H1 (cell line): Measurements from ENCODE around the gene SLC30A5. TPM values are rescaled to one million over a fixed set of nuclear protein-coding genes. Genes with fewer than 3 reads are reported as not detected.

ENCODE experiments used
- CTCF ChIA-PET: fragments of 300-600 bp; sonication (Branson Sonifier 250); formaldehyde crosslinking; loops from one replicate; lab custom pipeline; 2021; ENCODE audit not compliant: partially characterized antibody; lab: Charles Lee
- POLR2A ChIA-PET: fragments of 300-600 bp; sonication (Branson Sonifier 250); formaldehyde crosslinking; loops from one replicate; lab custom pipeline; 2021; ENCODE audit warnings: inconsistent platforms; ENCODE audit not compliant: partially characterized antibody; lab: Charles Lee
- DNase-seq, 2 experiments: peaks; one replicate each; pipeline versions ENCODE4 v3.0.0 to v3.0.0-alpha.2; 2010 to 2022; ENCODE audit warnings: low spot score in 2 of 2, low read depth in 1 of 2, mixed read lengths in 1 of 2
- FAIRE-seq: peaks from 2 replicates; lab custom pipeline; 2011; peaks lifted over from hg19 to GRCh38; lab: Jason Lieb, UNC
- H2AFZ ChIP-seq: 2 replicates; pipeline ENCODE4 v1.8.1; 2012; ENCODE audit warnings: low read length, inconsistent platforms
- H2AK5ac ChIP-seq: 2 replicates; pipeline ENCODE4 v1.6.1; 2013; ENCODE audit warnings: low read depth, low read length
- H2BK120ac ChIP-seq: replicated peaks from 2 replicates; pipeline ENCODE3; 2013; ENCODE audit warnings: low read depth, low read length, inconsistent platforms
- H2BK12ac ChIP-seq: 2 replicates; pipeline ENCODE4 v1.6.1; 2013; ENCODE audit warnings: low read depth, low read length
- H2BK15ac ChIP-seq: 2 replicates; pipeline ENCODE4 v1.6.1; 2013; ENCODE audit warnings: low read length
- H2BK20ac ChIP-seq: 2 replicates; pipeline ENCODE4 v1.6.1; 2013; ENCODE audit warnings: low read length
- H2BK5ac ChIP-seq: 2 replicates; pipeline ENCODE4 v1.6.1; 2013; ENCODE audit warnings: low read depth, low read length
- H3K14ac ChIP-seq: 2 replicates; pipeline ENCODE4 v1.6.1; 2013; ENCODE audit warnings: inconsistent platforms; ENCODE audit not compliant: insufficient read length
- H3K18ac ChIP-seq: 2 replicates; pipeline ENCODE4 v1.6.1; 2013; ENCODE audit warnings: low read length; ENCODE audit errors: extremely low read depth
- H3K23ac ChIP-seq: 2 replicates; pipeline ENCODE4 v1.6.1; 2013; ENCODE audit warnings: inconsistent platforms; ENCODE audit not compliant: insufficient read length
- H3K23me2 ChIP-seq: 2 replicates; pipeline ENCODE4 v1.6.1; 2013; ENCODE audit warnings: low read depth, low read length
- H3K27ac ChIP-seq: 2 replicates; pipeline ENCODE4 v1.6.1; 2011; ENCODE audit warnings: low read depth, low read length, inconsistent platforms
- H3K27me3 ChIP-seq, 4 experiments: replicated peaks in 1 of 4; 1 replicate in 1 of 4; 2 replicates in 3 of 4; pipeline versions ENCODE4 v1.6.1 to v1.8.1; 2011 to 2013; ENCODE audit warnings: low read length in 3 of 4, mild to moderate bottlenecking in 3 of 4, inconsistent platforms in 2 of 4, mixed read lengths in 2 of 4, moderate library complexity in 1 of 4; ENCODE audit not compliant: control insufficient read depth in 3 of 4, insufficient read depth in 3 of 4; ENCODE audit errors: extremely low read depth in 1 of 4
- H3K36me3 ChIP-seq, 4 experiments: 2 replicates each; pipeline versions ENCODE4 v1.6.1 to v1.8.1; 2011 to 2013; ENCODE audit warnings: mild to moderate bottlenecking in 4 of 4, low read length in 3 of 4, moderate library complexity in 2 of 4, control low read depth in 1 of 4, inconsistent platforms in 1 of 4; ENCODE audit not compliant: insufficient read depth in 4 of 4, control insufficient read depth in 2 of 4
- H3K4ac ChIP-seq: replicated peaks from 2 replicates; pipeline ENCODE3; 2013; ENCODE audit warnings: low read length, low read depth, mixed read lengths, inconsistent platforms; ENCODE audit not compliant: insufficient read length
- H3K4me1 ChIP-seq, 4 experiments: replicated peaks in 1 of 4; 1 replicate in 1 of 4; 2 replicates in 3 of 4; pipeline versions ENCODE4 v1.6.1 to v1.8.1; 2011 to 2013; ENCODE audit warnings: low read length in 3 of 4, inconsistent platforms in 2 of 4, mixed read lengths in 1 of 4; ENCODE audit not compliant: insufficient read depth in 4 of 4, control insufficient read depth in 3 of 4
- H3K4me2 ChIP-seq, 2 experiments: 2 replicates each; pipeline versions ENCODE4 v1.6.1 to v1.8.1; 2011 to 2013; ENCODE audit warnings: low read depth in 2 of 2, low read length in 2 of 2, control low read depth in 1 of 2, inconsistent platforms in 1 of 2, mild to moderate bottlenecking in 1 of 2; ENCODE audit not compliant: insufficient read depth in 1 of 2
- H3K4me3 ChIP-seq, 4 experiments: fragments of 200-600, 300-600 bp in 1 of 4; sonication (generic), shearing (Covaris generic), sonication (Bioruptor Twin) in 1 of 4; 2 replicates each; pipeline versions ENCODE4 v1.5.1 to v1.8.1; 2011 to 2016; ENCODE audit warnings: low read length in 4 of 4, low read depth in 3 of 4, control low read depth in 2 of 4, inconsistent platforms in 2 of 4, mild to moderate bottlenecking in 2 of 4, mixed read lengths in 1 of 4, moderate library complexity in 1 of 4; ENCODE audit not compliant: insufficient read depth in 2 of 4; ENCODE audit errors: extremely low read depth in 1 of 4
- H3K56ac ChIP-seq: replicated peaks from 2 replicates; pipeline ENCODE3; 2013; ENCODE audit warnings: low read depth, mild to moderate bottlenecking, mixed read lengths, low read length, inconsistent platforms; ENCODE audit not compliant: insufficient read length
- H3K79me1 ChIP-seq: 2 replicates; pipeline ENCODE4 v1.6.1; 2013; ENCODE audit warnings: low read depth, low read length, control low read depth
- H3K79me2 ChIP-seq, 2 experiments: 2 replicates each; pipeline versions ENCODE4 v1.6.1 to v1.8.1; 2012 to 2013; ENCODE audit warnings: low read length in 2 of 2, mild to moderate bottlenecking in 2 of 2, inconsistent platforms in 1 of 2; ENCODE audit not compliant: insufficient read depth in 2 of 2, control insufficient read depth in 1 of 2
- H3K9ac ChIP-seq, 4 experiments: replicated peaks in 1 of 4; 1 replicate in 1 of 4; 2 replicates in 3 of 4; pipeline versions ENCODE4 v1.6.1 to v1.8.1; 2011 to 2013; ENCODE audit warnings: low read depth in 3 of 4, low read length in 3 of 4, control low read depth in 2 of 4, mild to moderate bottlenecking in 2 of 4, moderate library complexity in 2 of 4, inconsistent platforms in 1 of 4; ENCODE audit errors: extremely low read depth in 1 of 4
- H3K9me3 ChIP-seq, 2 experiments: 2 replicates each; pipeline versions ENCODE4 v1.6.1 to v1.8.1; 2012 to 2013; ENCODE audit warnings: mild to moderate bottlenecking in 2 of 2, moderate library complexity in 2 of 2, control low read depth in 1 of 2, inconsistent platforms in 1 of 2, low read depth in 1 of 2, low read length in 1 of 2, mixed read lengths in 1 of 2; ENCODE audit not compliant: insufficient read depth in 2 of 2
- H4K20me1 ChIP-seq, 2 experiments: replicated peaks in 1 of 2; 2 replicates each; pipeline versions ENCODE3 to v1.8.1; 2011 to 2013; ENCODE audit warnings: inconsistent platforms in 2 of 2, low read length in 2 of 2, mild to moderate bottlenecking in 1 of 2; ENCODE audit not compliant: insufficient read depth in 2 of 2, control insufficient read depth in 1 of 2
- H4K5ac ChIP-seq: 2 replicates; pipeline ENCODE4 v1.6.1; 2013; ENCODE audit warnings: low read length, low read depth, mixed read lengths, inconsistent platforms; ENCODE audit not compliant: insufficient read length
- H4K8ac ChIP-seq: 2 replicates; pipeline ENCODE4 v1.8.0; 2013; ENCODE audit warnings: mild to moderate bottlenecking, moderate library complexity, low read length, inconsistent platforms; ENCODE audit not compliant: insufficient read depth; ENCODE audit errors: extremely low read depth
- H4K91ac ChIP-seq: replicated peaks from 2 replicates; pipeline ENCODE3; 2013; ENCODE audit warnings: low read length, mixed read lengths, inconsistent platforms; ENCODE audit not compliant: insufficient read length
- BCL11A ChIP-seq, 2 experiments: IDR thresholded peaks; one replicate each; pipeline ENCODE4 v1.6.1; 2011; ENCODE audit warnings: low read depth in 2 of 2, low read length in 2 of 2, mild to moderate bottlenecking in 2 of 2
- CBX8 ChIP-seq: fragments of 300-800, 300-1000 bp; sonication (generic); IDR thresholded peaks from 2 replicates; pipeline ENCODE4 v1.7.1; 2016; ENCODE audit warnings: low read depth, low read length, borderline replicate concordance
- CEBPB ChIP-seq: IDR thresholded peaks from 2 replicates; pipeline ENCODE4 v1.6.1; 2012; ENCODE audit warnings: low read depth, low read length
- EZH2 ChIP-seq: fragments of 200-600 bp; sonication (generic); IDR thresholded peaks from 2 replicates; pipeline ENCODE4 v1.7.1; 2012; ENCODE audit warnings: low read depth, mild to moderate bottlenecking, moderate library complexity, low read length, inconsistent platforms; ENCODE audit not compliant: severe bottlenecking
- FOSL1 ChIP-seq: IDR thresholded peaks from 2 replicates; pipeline ENCODE4 v1.6.1; 2011; ENCODE audit warnings: mild to moderate bottlenecking, low read depth, low read length, moderate library complexity; ENCODE audit not compliant: insufficient read depth
- HDAC2 ChIP-seq, 2 experiments: fragments of 300-600 bp in 1 of 2; sonication (generic) in 1 of 2; IDR thresholded peaks; 2 replicates each; pipeline ENCODE4 v1.6.1; 2011 to 2012; ENCODE audit warnings: low read depth in 2 of 2, low read length in 2 of 2, mild to moderate bottlenecking in 2 of 2, moderate library complexity in 2 of 2, borderline replicate concordance in 1 of 2, inconsistent platforms in 1 of 2
- JUN ChIP-seq: IDR thresholded peaks from 2 replicates; pipeline ENCODE4 v1.6.1; 2011; ENCODE audit warnings: low read depth, mild to moderate bottlenecking, improper control_type of control experiment, low read length
- KDM4A ChIP-seq: IDR thresholded peaks from one replicate; pipeline ENCODE4 v1.7.1; 2012; ENCODE audit warnings: low read depth, mild to moderate bottlenecking, moderate library complexity, low read length, inconsistent platforms; ENCODE audit not compliant: severe bottlenecking
- POLR2A ChIP-seq, 2 experiments: IDR thresholded peaks; 1 replicate in 1 of 2; 2 replicates in 1 of 2; pipeline ENCODE4 v1.6.1; 2011; ENCODE audit warnings: low read depth in 2 of 2, low read length in 2 of 2, mild to moderate bottlenecking in 2 of 2; ENCODE audit errors: control extremely low read depth in 1 of 2
- POU5F1 ChIP-seq: IDR thresholded peaks from 2 replicates; pipeline ENCODE4 v1.6.1; 2011; ENCODE audit warnings: low read depth, mild to moderate bottlenecking, low read length, moderate library complexity
- RAD21 ChIP-seq, 2 experiments: IDR thresholded peaks in 1 of 2; conservative IDR thresholded peaks in 1 of 2; 2 replicates each; pipeline ENCODE4 v1.6.1; 2011; ENCODE audit warnings: low read depth in 2 of 2, low read length in 2 of 2, improper control_type of control experiment in 1 of 2, inconsistent platforms in 1 of 2, mild to moderate bottlenecking in 1 of 2, moderate library complexity in 1 of 2
- SP4 ChIP-seq: IDR thresholded peaks from 2 replicates; pipeline ENCODE4 v1.6.1; 2012; ENCODE audit warnings: low read length, inconsistent platforms
- USF2 ChIP-seq: IDR thresholded peaks from 2 replicates; pipeline ENCODE4 v1.6.1; 2011; ENCODE audit warnings: low read length, improper control_type of control experiment
- ZNF274 ChIP-seq: IDR thresholded peaks from 2 replicates; pipeline ENCODE4 v1.7.0; 2012; ENCODE audit warnings: low read length, borderline replicate concordance; ENCODE audit errors: extremely low read depth
- WGBS, 2 experiments: shearing (Covaris generic) in 1 of 2; methylation state at CpG; one replicate each; pipeline versions ENCODE4 v1.1.6 to v1.1.7; 2013 to 2015; ENCODE audit warnings: low lambda C conversion rate in 2 of 2, mixed read lengths in 2 of 2, inconsistent platforms in 1 of 2, low coverage in 1 of 2, missing lambda C conversion rate in 1 of 2; ENCODE audit not compliant: insufficient replicate concordance in 2 of 2, insufficient coverage in 1 of 2, insufficient read length in 1 of 2; ENCODE audit errors: extremely low coverage in 1 of 2, missing lambda C conversion rate in 1 of 2; 5-methylcytosine and 5-hydroxymethylcytosine counted together
- polyA plus RNA-seq, 7 experiments: library from polyadenylated mRNA; depleted of rRNA in 3 of 7; stranded (reverse) in 5 of 7; unstranded in 2 of 7; fragments of >200 nt in 5 of 7; fragments of 200-250 nt in 2 of 7; gene quantifications; 1 replicate in 5 of 7; 2 replicates in 1 of 7; 4 replicates in 1 of 7; pipeline versions ENCODE4 v1.2.1 to v1.2.3, GENCODE V29; 2011 to 2013; ENCODE audit warnings: missing spikeins in 2 of 7, mixed read lengths in 2 of 7
- total RNA-seq: library from RNA; stranded (reverse); fragmentation: NEBNext Ultra II Directional; extraction: Animal tissue kit (Norgen Biotek cat#: 25700); gene quantifications from 2 replicates; pipeline ENCODE4 v1.2.1, GENCODE V29; 2021

Gene SLC30A5
- total and polyA plus RNA-seq, 2 of the 8 experiments (the other 6 are each of a cell fraction or from before 2014, with no cell fraction given), result 31.0 to 43.5 TPM

- whole genome bisulfite sequencing, 2 experiments, result 82% methylated on average over 6 of the region's 6 CpGs; no CpG with 5 or more reads in 1 of the 2 experiments
- no peaks in the 10 kb centered on the region for H3K36me3 ChIP-seq
- H2BK12ac ChIP-seq, result no peak overlapping the region
- no peak overlapping the region for H3K4me2 ChIP-seq
- no peak overlapping the region for H3K4ac ChIP-seq
- H3K27ac ChIP-seq, result no peak overlapping the region
- H2BK20ac ChIP-seq, result no peak overlapping the region
- no peak overlapping the region for H3K4me3 ChIP-seq
- ChIA-PET CTCF (no interaction called here), POLR2A (no interaction called here)
- H2AK5ac ChIP-seq, result no peak overlapping the region
- H3K4me1 ChIP-seq, result no peaks in the 10 kb centered on the region
- no peak overlapping the region for H4K5ac ChIP-seq
- no peaks in the 10 kb centered on the region for H3K9me3 ChIP-seq
- H3K56ac ChIP-seq, result no peak overlapping the region
- no peak overlapping the region for H2BK120ac ChIP-seq
- no peaks in the 10 kb centered on the region for H3K79me1 ChIP-seq
- no peak overlapping the region for H4K91ac ChIP-seq
- H3K18ac ChIP-seq, result no peak overlapping the region
- H3K23me2 ChIP-seq, result no peaks in the 10 kb centered on the region
- no peak overlapping the region for H4K8ac ChIP-seq
- H2BK15ac ChIP-seq, result no peak overlapping the region
- H2BK5ac ChIP-seq, result no peak overlapping the region
- no peak overlapping the region for H3K23ac ChIP-seq
- no peak overlapping the region for H3K9ac ChIP-seq
- H3K27me3 ChIP-seq, result no peaks in the 10 kb centered on the region
- H4K20me1 ChIP-seq, result no peaks in the 10 kb centered on the region
- DNase-seq, result no peak
- H3K79me2 ChIP-seq, result no peaks in the 10 kb centered on the region
- H2AFZ ChIP-seq, result no peak overlapping the region
- no peak for FAIRE-seq
- no peak overlapping the region for H3K14ac ChIP-seq
- TF ChIP-seq CEBPB, result no peak
- TF ChIP-seq POLR2A (IDR thresholded peaks at IDR 0.05; ENCODE audit: control extremely low read depth in 1 of 2, low read depth in 2 of 2, low read length in 2 of 2), result no peak
- TF ChIP-seq CBX8, result no peak
- TF ChIP-seq EZH2, result no peak
- no peak for TF ChIP-seq USF2
- no peak for TF ChIP-seq POU5F1
- no peak for TF ChIP-seq HDAC2 (IDR thresholded peaks at IDR 0.05; ENCODE audit: borderline replicate concordance in 1 of 2, low read depth in 2 of 2, low read length in 2 of 2)
- no peak for TF ChIP-seq BCL11A (IDR thresholded peaks at IDR 0.05; ENCODE audit: low read depth in 2 of 2, low read length in 2 of 2)
- TF ChIP-seq SP4, result no peak
- no peak for TF ChIP-seq JUN
- TF ChIP-seq RAD21 (IDR thresholded peaks at IDR 0.05 in 1 of 2, conservative IDR thresholded peaks at IDR 0.05 in 1 of 2; ENCODE audit: low read depth in 2 of 2, low read length in 2 of 2), result no peak
- no peak for TF ChIP-seq KDM4A
- no peak for TF ChIP-seq ZNF274
- TF ChIP-seq FOSL1, result no peak
These were observed 41.6 kb upstream of the SLC30A5 start for GRCh38 chr5:69052181-69052580.
